Neural crest cell (in vitro differentiated cells): ENCODE measurements around the gene MBOAT7. TPM values are rescaled to one million over a fixed set of nuclear protein-coding genes. Genes with fewer than 3 reads are reported as not detected.
"Not testable (repeated sequence)": the region's sequence is repeated elsewhere in the genome, so short reads cannot be mapped to it uniquely, and the experiment has no call there.

Experiments used
- DNase-seq: peaks from one replicate; pipeline ENCODE4 v3.0.0; 2021; ENCODE audit warnings: low read depth, mixed read lengths, low spot score
- H3K27ac Mint-ChIP-seq: one replicate; pipeline ENCODE4 v1.8.0; 2021; ENCODE audit warnings: mild to moderate bottlenecking, mixed read lengths; ENCODE audit not compliant: unreplicated experiment
- H3K27me3 Mint-ChIP-seq: 2 replicates; pipeline ENCODE4 v1.8.0; 2021; ENCODE audit warnings: low read depth, mild to moderate bottlenecking, mixed read lengths
- H3K36me3 Mint-ChIP-seq: 2 replicates; pipeline ENCODE4 v1.8.0; 2021; ENCODE audit warnings: low read depth, mild to moderate bottlenecking, mixed read lengths
- H3K4me1 Mint-ChIP-seq: 2 replicates; pipeline ENCODE4 v1.8.0; 2021; ENCODE audit warnings: mixed read lengths
- H3K4me3 Mint-ChIP-seq: one replicate; pipeline ENCODE4 v1.8.0; 2021; ENCODE audit warnings: mild to moderate bottlenecking, mixed read lengths
- H3K9me3 Mint-ChIP-seq: 2 replicates; pipeline ENCODE4 v1.8.0; 2021; ENCODE audit warnings: mixed read lengths
- total RNA-seq: library from RNA; stranded (reverse); gene quantifications from 2 replicates; pipeline ENCODE4 v1.2.1, GENCODE V29; 2021
- TF ChIP-seq, protein P1 (sequence below): fragments of 200-600 bp; sonication (generic); conservative IDR thresholded peaks from 2 replicates; pipeline ENCODE4 v1.5.0; 2021; ENCODE audit warnings: antibody characterized with exemption, mild to moderate bottlenecking

The MBOAT7 gene
- total RNA-seq, 1 donor from 2014 or later: 76.5 TPM

DNA sequence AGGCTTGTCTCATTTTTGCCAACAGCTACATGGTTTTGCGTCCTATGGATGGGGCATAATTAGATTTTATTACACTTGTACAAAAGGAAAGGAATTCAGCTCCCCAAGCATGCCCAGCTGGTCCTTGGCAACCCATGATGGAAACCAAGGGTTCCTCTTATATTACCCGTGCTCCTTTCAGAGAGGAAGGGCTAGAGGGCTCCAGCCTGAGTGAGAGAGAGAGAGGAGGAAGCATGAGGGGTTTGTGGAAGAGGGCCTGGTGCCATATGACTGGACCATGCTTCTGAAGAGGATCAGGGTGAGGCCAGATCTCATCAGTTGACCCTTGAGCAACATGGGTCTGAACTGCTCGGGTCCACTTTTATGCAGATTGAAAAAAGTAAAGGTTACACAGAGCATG lies 7.7 kb upstream of the MBOAT7 start:
- H3K4me3 Mint-ChIP-seq: peak overlapping the region; percentile 59
- no peak overlapping the region for H3K27ac Mint-ChIP-seq
- peaks cover 17% of the 10 kb centered on the region for H3K36me3 Mint-ChIP-seq
- peaks cover 31% of the 10 kb centered on the region for H3K4me1 Mint-ChIP-seq
- peaks cover 5% of the 10 kb centered on the region for H3K27me3 Mint-ChIP-seq
- TF ChIP-seq, protein P1, sequence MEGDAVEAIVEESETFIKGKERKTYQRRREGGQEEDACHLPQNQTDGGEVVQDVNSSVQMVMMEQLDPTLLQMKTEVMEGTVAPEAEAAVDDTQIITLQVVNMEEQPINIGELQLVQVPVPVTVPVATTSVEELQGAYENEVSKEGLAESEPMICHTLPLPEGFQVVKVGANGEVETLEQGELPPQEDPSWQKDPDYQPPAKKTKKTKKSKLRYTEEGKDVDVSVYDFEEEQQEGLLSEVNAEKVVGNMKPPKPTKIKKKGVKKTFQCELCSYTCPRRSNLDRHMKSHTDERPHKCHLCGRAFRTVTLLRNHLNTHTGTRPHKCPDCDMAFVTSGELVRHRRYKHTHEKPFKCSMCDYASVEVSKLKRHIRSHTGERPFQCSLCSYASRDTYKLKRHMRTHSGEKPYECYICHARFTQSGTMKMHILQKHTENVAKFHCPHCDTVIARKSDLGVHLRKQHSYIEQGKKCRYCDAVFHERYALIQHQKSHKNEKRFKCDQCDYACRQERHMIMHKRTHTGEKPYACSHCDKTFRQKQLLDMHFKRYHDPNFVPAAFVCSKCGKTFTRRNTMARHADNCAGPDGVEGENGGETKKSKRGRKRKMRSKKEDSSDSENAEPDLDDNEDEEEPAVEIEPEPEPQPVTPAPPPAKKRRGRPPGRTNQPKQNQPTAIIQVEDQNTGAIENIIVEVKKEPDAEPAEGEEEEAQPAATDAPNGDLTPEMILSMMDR: no peak
- H3K9me3 Mint-ChIP-seq: no peaks in the 10 kb centered on the region
- no peak for DNase-seq

GRCh38 chr19:54196536-54196935 lies 7.2 kb upstream of the MBOAT7 start:
- Mint-ChIP-seq H3K27ac (no peak overlapping the region), H3K9me3 (no peaks in the 10 kb centered on the region), H3K36me3 (peaks cover 13% of the 10 kb centered on the region), H3K4me3 (peak overlapping the region; percentile 49), H3K27me3 (peaks cover 5% of the 10 kb centered on the region), H3K4me1 (peaks cover 31% of the 10 kb centered on the region)
- no peak for DNase-seq
- TF ChIP-seq, protein P1: no peak

- not testable (repeated sequence) for H3K27me3 Mint-ChIP-seq, H3K36me3 Mint-ChIP-seq, H3K9me3 Mint-ChIP-seq, H3K27ac Mint-ChIP-seq, DNase-seq
- Mint-ChIP-seq H3K4me1 (peaks cover 30% of the 10 kb centered on the region), H3K4me3 (peak overlapping the region; percentile 71)
Observed at GRCh38 chr19:54194463-54194862, 5.1 kb upstream of the MBOAT7 start.

DNA sequence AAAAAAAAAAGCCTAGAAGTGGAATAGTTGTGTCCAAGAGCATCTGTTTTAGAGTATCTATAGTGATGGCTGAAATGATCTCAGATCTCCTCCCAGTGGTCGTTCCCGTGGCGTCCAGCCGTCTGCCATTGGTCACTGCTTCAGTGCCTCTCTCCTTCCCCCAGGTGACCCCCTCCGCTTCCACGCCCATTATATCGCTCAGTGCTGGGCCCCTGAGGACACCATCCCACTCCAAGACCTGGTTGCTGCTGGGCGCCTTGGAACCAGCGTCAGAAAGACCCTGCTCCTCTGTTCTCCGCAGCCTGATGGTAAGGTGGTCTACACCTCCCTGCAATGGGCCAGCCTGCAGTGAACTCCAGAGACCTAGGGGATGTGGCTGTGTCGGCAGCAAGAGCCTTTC lies 3.6 kb upstream of the MBOAT7 start:
- Mint-ChIP-seq H3K27me3 (no peaks in the 10 kb centered on the region), H3K36me3 (peaks cover 7% of the 10 kb centered on the region), H3K4me3 (peak overlapping the region; percentile 76), H3K4me1 (peaks cover 29% of the 10 kb centered on the region), H3K9me3 (no peaks in the 10 kb centered on the region), H3K27ac (no peak overlapping the region)
- TF ChIP-seq, protein P1: no peak
- no peak for DNase-seq

DNA sequence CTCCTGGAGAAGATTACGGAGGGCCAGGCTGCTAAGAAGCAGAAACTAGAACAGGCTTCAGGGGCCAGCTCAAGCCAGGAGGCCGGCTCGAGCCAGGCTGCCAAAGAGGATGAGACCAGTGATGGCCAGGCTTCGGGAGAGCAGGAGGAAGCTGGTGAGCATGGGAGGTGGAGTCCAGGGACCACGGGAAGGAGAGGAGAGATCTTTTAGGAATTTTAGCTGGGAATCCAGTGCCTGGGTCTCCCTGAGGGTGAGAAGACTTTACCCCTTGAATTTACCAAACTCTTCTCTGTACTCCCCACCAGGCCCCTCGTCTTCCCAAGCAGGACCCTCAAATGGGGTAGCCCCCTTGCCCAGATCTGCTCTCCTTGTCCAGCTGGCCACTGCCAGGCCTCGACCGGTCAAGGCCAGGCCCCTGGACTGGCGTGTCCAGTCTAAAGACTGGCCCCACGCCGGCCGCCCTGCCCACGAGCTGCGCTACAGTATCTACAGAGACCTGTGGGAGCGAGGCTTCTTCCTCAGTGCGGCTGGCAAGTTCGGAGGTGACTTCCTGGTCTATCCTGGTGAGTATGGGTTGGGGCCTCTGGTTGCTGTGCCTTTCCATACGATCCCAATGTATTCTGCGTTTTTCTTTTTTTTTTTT lies 2.6 kb upstream of the MBOAT7 start:
- peaks cover 7% of the 10 kb centered on the region for H3K36me3 Mint-ChIP-seq
- peak overlapping the region; percentile 98 for H3K4me3 Mint-ChIP-seq
- H3K4me1 Mint-ChIP-seq: peaks cover 37% of the 10 kb centered on the region
- no peaks in the 10 kb centered on the region for H3K27me3 Mint-ChIP-seq
- peak overlapping the region; percentile 96 for H3K27ac Mint-ChIP-seq
- TF ChIP-seq, protein P1: no peak
- H3K9me3 Mint-ChIP-seq: no peaks in the 10 kb centered on the region
- no peak for DNase-seq

DNA sequence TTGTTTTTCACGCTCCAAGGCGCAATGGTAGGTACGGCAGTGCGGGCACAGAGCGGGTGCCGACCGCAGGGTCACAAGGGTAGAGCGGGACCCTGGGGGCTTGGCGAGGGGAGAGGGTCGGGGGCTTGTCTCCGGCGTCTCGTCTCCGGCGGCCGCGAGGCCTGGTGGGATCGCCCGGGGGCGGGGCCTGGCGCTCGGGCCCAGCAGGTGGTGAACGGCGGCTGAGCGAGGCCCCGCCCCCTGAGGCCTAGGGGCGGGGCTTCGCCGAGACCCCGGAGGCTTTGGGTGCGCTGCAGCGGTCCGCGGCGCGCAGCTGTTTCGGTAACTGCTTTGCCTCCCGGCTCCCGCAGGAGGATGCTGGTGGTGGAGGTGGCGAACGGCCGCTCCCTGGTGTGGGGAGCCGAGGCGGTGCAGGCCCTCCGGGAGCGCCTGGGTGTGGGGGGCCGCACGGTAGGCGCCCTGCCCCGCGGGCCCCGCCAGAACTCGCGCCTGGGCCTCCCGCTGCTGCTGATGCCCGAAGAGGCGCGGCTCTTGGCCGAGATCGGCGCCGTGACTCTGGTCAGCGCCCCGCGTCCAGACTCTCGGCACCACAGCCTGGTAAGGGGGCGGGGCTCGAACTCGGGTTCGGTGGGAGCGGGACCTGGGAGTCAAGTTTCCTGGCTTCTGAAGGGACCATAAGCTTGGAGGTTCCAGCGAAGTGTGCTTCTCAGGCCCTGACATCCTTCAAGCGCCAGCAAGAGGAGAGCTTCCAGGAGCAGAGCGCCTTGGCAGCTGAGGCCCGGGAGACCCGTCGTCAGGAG lies 1.8 kb upstream of the MBOAT7 start, which contains the start of gene TSEN34:
Gene TSEN34 (plus strand): TSS at position 298 of the 800 bp plus-strand sequence. CDS start 57 bp downstream, at position 355.
- Mint-ChIP-seq H3K4me1 (peaks cover 37% of the 10 kb centered on the region), H3K27ac (peak within 1 kb of the TSS; percentile 100), H3K27me3 (no peaks in the 10 kb centered on the region), H3K9me3 (no peaks in the 10 kb centered on the region), H3K36me3 (peaks cover 10% of the 10 kb centered on the region), H3K4me3 (peak within 1 kb of the TSS; percentile 98)
- TF ChIP-seq, protein P1: no peak
- DNase-seq: peak; percentile 83
